ENCODE measurements around the gene MMP26.

Gene MMP26

GRCh38 chr11:4673781-4674180, 30.8 kb upstream of the MMP26 start:
- Histone ChIP-seq H3K36me3 (ENCODE audit: insufficient read depth, low read length) (no peaks in the 10 kb centered on the region), H3K9ac (ENCODE audit: insufficient read length) (no peak overlapping the region), H3K27ac (no peak overlapping the region), H3K9me3 (ENCODE audit: low read depth, low read length) (no peaks in the 10 kb centered on the region), H3K4me3 (no peak overlapping the region)
- no peak for DNase-seq (ENCODE audit: low read depth, low spot score)
- TF ChIP-seq EZH2 (IDR thresholded peaks at IDR 0.05) (no peak), FOXP2 (optimal IDR thresholded peaks at IDR 0.05; ENCODE audit: control extremely low read depth, extremely low read length, insufficient read depth) (no peak), POLR2AphosphoS5 (IDR thresholded peaks at IDR 0.05; ENCODE audit: borderline replicate concordance, low read depth, low read length) (no peak)

- Histone ChIP-seq H3K36me3 (ENCODE audit: insufficient read depth, low read length) (no peaks in the 10 kb centered on the region), H3K9ac (ENCODE audit: insufficient read length) (no peak overlapping the region), H3K27ac (no peak overlapping the region), H3K4me3 (no peak overlapping the region), H3K9me3 (ENCODE audit: low read depth, low read length) (no peaks in the 10 kb centered on the region)
- TF ChIP-seq FOXP2 (optimal IDR thresholded peaks at IDR 0.05; ENCODE audit: control extremely low read depth, extremely low read length, insufficient read depth) (no peak), POLR2AphosphoS5 (IDR thresholded peaks at IDR 0.05; ENCODE audit: borderline replicate concordance, low read depth, low read length) (no peak), EZH2 (IDR thresholded peaks at IDR 0.05) (no peak)
- no peak for DNase-seq (ENCODE audit: low read depth, low spot score)
Measured at GRCh38 chr11:4677948-4678347, 26.6 kb upstream of the MMP26 start.

GRCh38 chr11:4680341-4680740, 24.2 kb upstream of the MMP26 start:
- peak; percentile 20 for DNase-seq (ENCODE audit: low read depth, low spot score)

GRCh38 chr11:4682623-4683419, 21.8 kb upstream of the MMP26 start:
- Histone ChIP-seq H3K27ac (no peak overlapping the region), H3K9me3 (ENCODE audit: low read depth, low read length) (no peaks in the 10 kb centered on the region), H3K36me3 (ENCODE audit: insufficient read depth, low read length) (no peaks in the 10 kb centered on the region), H3K9ac (ENCODE audit: insufficient read length) (no peak overlapping the region), H3K4me3 (no peak overlapping the region)
- TF ChIP-seq FOXP2 (optimal IDR thresholded peaks at IDR 0.05; ENCODE audit: control extremely low read depth, extremely low read length, insufficient read depth) = no peak
- no peak for TF ChIP-seq POLR2AphosphoS5 (IDR thresholded peaks at IDR 0.05; ENCODE audit: borderline replicate concordance, low read depth, low read length)
- TF ChIP-seq EZH2 (IDR thresholded peaks at IDR 0.05) = no peak
- no peak for DNase-seq (ENCODE audit: low read depth, low spot score)

More at GRCh38 chr11:4680341-4680740, 24.2 kb upstream of the MMP26 start:
- Histone ChIP-seq H3K4me3 (no peak overlapping the region), H3K27ac (no peak overlapping the region), H3K9ac (ENCODE audit: insufficient read length) (no peak overlapping the region), H3K36me3 (ENCODE audit: insufficient read depth, low read length) (no peaks in the 10 kb centered on the region), H3K9me3 (ENCODE audit: low read depth, low read length) (no peaks in the 10 kb centered on the region)
- no peak for TF ChIP-seq EZH2 (IDR thresholded peaks at IDR 0.05)
- TF ChIP-seq FOXP2 (optimal IDR thresholded peaks at IDR 0.05; ENCODE audit: control extremely low read depth, extremely low read length, insufficient read depth) = no peak
- TF ChIP-seq POLR2AphosphoS5 (IDR thresholded peaks at IDR 0.05; ENCODE audit: borderline replicate concordance, low read depth, low read length) = no peak

GRCh38 chr11:4684631-4685285, 19.8 kb upstream of the MMP26 start:
- Histone ChIP-seq H3K36me3 (ENCODE audit: insufficient read depth, low read length) (no peaks in the 10 kb centered on the region), H3K9ac (ENCODE audit: insufficient read length) (no peak overlapping the region), H3K9me3 (ENCODE audit: low read depth, low read length) (no peaks in the 10 kb centered on the region), H3K4me3 (no peak overlapping the region), H3K27ac (no peak overlapping the region)
- DNase-seq (ENCODE audit: low read depth, low spot score) = no peak
- no peak for TF ChIP-seq POLR2AphosphoS5 (IDR thresholded peaks at IDR 0.05; ENCODE audit: borderline replicate concordance, low read depth, low read length)
- no peak for TF ChIP-seq FOXP2 (optimal IDR thresholded peaks at IDR 0.05; ENCODE audit: control extremely low read depth, extremely low read length, insufficient read depth)
- no peak for TF ChIP-seq EZH2 (IDR thresholded peaks at IDR 0.05)

GRCh38 chr11:4695442-4695841, 9.1 kb upstream of the MMP26 start:
- H3K36me3 ChIP-seq (ENCODE audit: insufficient read depth, low read length) = no peaks in the 10 kb centered on the region
- TF ChIP-seq FOXP2 (optimal IDR thresholded peaks at IDR 0.05; ENCODE audit: control extremely low read depth, extremely low read length, insufficient read depth) = no peak
- TF ChIP-seq EZH2 (IDR thresholded peaks at IDR 0.05) = no peak
- TF ChIP-seq POLR2AphosphoS5 (IDR thresholded peaks at IDR 0.05; ENCODE audit: borderline replicate concordance, low read depth, low read length) = no peak
- H3K4me3 ChIP-seq = no peak overlapping the region
- no peaks in the 10 kb centered on the region for H3K9me3 ChIP-seq (ENCODE audit: low read depth, low read length)
- no peak overlapping the region for H3K27ac ChIP-seq
- H3K9ac ChIP-seq (ENCODE audit: insufficient read length) = no peak overlapping the region
- DNase-seq (ENCODE audit: low read depth, low spot score) = no peak

- no peak for DNase-seq (ENCODE audit: low read depth, low spot score)
- H3K9ac ChIP-seq (ENCODE audit: insufficient read length) = no peak within 1 kb of the TSS
- no peaks in the 10 kb centered on the region for H3K9me3 ChIP-seq (ENCODE audit: low read depth, low read length)
- no peaks in the 10 kb centered on the region for H3K36me3 ChIP-seq (ENCODE audit: insufficient read depth, low read length)
- H3K4me3 ChIP-seq = no peak within 1 kb of the TSS
- TF ChIP-seq EZH2 (IDR thresholded peaks at IDR 0.05) (no peak), FOXP2 (optimal IDR thresholded peaks at IDR 0.05; ENCODE audit: control extremely low read depth, extremely low read length, insufficient read depth) (no peak), POLR2AphosphoS5 (IDR thresholded peaks at IDR 0.05; ENCODE audit: borderline replicate concordance, low read depth, low read length) (no peak)
- no peak within 1 kb of the TSS for H3K27ac ChIP-seq
Measured at GRCh38 chr11:4697585-4697984, 7.0 kb upstream of the MMP26 start, which contains the start of gene OR51E2. TSS of gene OR51E2 (minus strand) at chr11:4697853. CDS start at chr11:4682711, 15,142 bp downstream.

- TF ChIP-seq EZH2 (IDR thresholded peaks at IDR 0.05) = no peak
- no peak for TF ChIP-seq FOXP2 (optimal IDR thresholded peaks at IDR 0.05; ENCODE audit: control extremely low read depth, extremely low read length, insufficient read depth)
- TF ChIP-seq POLR2AphosphoS5 (IDR thresholded peaks at IDR 0.05; ENCODE audit: borderline replicate concordance, low read depth, low read length) = no peak
- H3K9ac ChIP-seq (ENCODE audit: insufficient read length) = no peak overlapping the region
- no peak overlapping the region for H3K27ac ChIP-seq
- H3K4me3 ChIP-seq = no peak overlapping the region
- H3K9me3 ChIP-seq (ENCODE audit: low read depth, low read length) = no peaks in the 10 kb centered on the region
- no peak for DNase-seq (ENCODE audit: low read depth, low spot score)
- no peaks in the 10 kb centered on the region for H3K36me3 ChIP-seq (ENCODE audit: insufficient read depth, low read length)
Measured at GRCh38 chr11:4699697-4700435, 4.7 kb upstream of the MMP26 start.

All from SK-N-MC (cell line).